ENCODE results near the gene ZNF41. TPM values are rescaled to one million over a fixed set of nuclear protein-coding genes. Genes with fewer than 3 reads are reported as not detected.

Gene ZNF41
- 6.1 and 7.5 TPM in 2 replicates for polyA plus RNA-seq

GRCh38 chrX:47482512-47483305 is at the start of gene ZNF41:
Gene ZNF41, minus strand, starts transcription at chrX:47483222. Its CDS starts 15,741 bp downstream, at chrX:47467481.

Other genes with a start within 250 kb of the ZNF41 start
- 0.17 TPM in 1 of 2 replicates, not detected in the other for gene ZNF157, start 112.6 kb downstream of the ZNF41 start, polyA plus RNA-seq
- 7.0 and 9.1 TPM in 2 replicates for gene ARAF, start 78.0 kb upstream of the ZNF41 start, polyA plus RNA-seq
- 16.8 and 34.9 TPM in 2 replicates for gene TIMP1, start 99.2 kb upstream of the ZNF41 start, polyA plus RNA-seq
- gene SYN1, start 136.6 kb upstream of the ZNF41 start, polyA plus RNA-seq = 22.0 and 79.5 TPM in 2 replicates
- 1.9 TPM in 1 of 2 replicates, not detected in the other for gene CFP, start 146.7 kb upstream of the ZNF41 start, polyA plus RNA-seq
- gene ELK1, start 167.3 kb upstream of the ZNF41 start, polyA plus RNA-seq = 0.45 and 1.8 TPM in 2 replicates
- 93.0 and 107 TPM in 2 replicates for gene UXT, start 176.0 kb upstream of the ZNF41 start, polyA plus RNA-seq